ENCODE results near the gene VWA2. TPM values are rescaled to one million over a fixed set of nuclear protein-coding genes. Genes with fewer than 3 reads are reported as not detected.

The VWA2 gene
- total and polyA plus RNA-seq, 2 of the 4 experiments (the other 2 are of a cell fraction), result not detected

DNA sequence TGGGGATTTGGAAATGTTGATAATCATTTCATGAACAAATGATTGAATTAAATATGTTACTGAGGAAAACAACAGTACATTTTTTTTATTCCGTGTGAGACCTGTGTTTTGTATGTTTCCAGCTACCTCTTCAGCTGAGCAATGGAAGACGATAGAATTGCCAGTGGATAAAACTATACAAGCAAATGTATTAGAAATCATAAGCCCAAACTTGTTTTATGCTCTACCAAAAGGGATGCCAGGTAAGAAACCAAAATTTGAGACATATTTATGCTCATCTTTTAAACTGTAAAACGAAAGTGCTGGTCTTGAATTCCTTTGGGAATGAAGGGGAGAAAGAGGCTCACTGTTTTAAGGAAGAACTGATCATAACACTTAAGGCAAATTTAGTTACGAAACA, 17.8 kb upstream of the VWA2 start:
- Histone ChIP-seq H3K27ac (ENCODE audit: insufficient read depth, low read length) (no peak overlapping the region), H2AFZ (replicated peaks; ENCODE audit: low read length, poor library complexity) (no peak overlapping the region), H3K27me3 (ENCODE audit: control insufficient read depth, insufficient read depth, low read length) (peaks cover 12% of the 10 kb centered on the region), H4K8ac (ENCODE audit: low read depth in 2 of 2, low read length in 2 of 2) (no peak overlapping the region), H3K4me2 (ENCODE audit: low read depth, low read length) (no peak overlapping the region), H4K91ac (ENCODE audit: insufficient read depth, low read depth, low read length) (no peak overlapping the region), H3K9me3 (ENCODE audit: control insufficient read depth, insufficient read depth, low read length) (no peaks in the 10 kb centered on the region), H3K36me3 (ENCODE audit: control insufficient read depth, insufficient read depth, low read length) (no peaks in the 10 kb centered on the region), H4K5ac (ENCODE audit: low read depth, low read length) (no peak overlapping the region), H2AK9ac (replicated peaks; ENCODE audit: low read depth, low read length, poor library complexity) (no peak overlapping the region), H2BK120ac (ENCODE audit: low read depth, low read length) (no peak overlapping the region), H3K56ac (ENCODE audit: extremely low read depth, insufficient read depth, low read length) (no peak overlapping the region), H3K79me1 (ENCODE audit: low read depth in 1 of 2, low read length in 2 of 2) (no peaks in the 10 kb centered on the region), H2BK15ac (ENCODE audit: low read depth, low read length) (no peak overlapping the region), H2BK5ac (ENCODE audit: low read depth, low read length, poor library complexity, severe bottlenecking) (no peak overlapping the region), H3K23ac (ENCODE audit: low read depth, low read length) (no peak overlapping the region), H3K9me1 (ENCODE audit: insufficient read depth, low read length) (no peaks in the 10 kb centered on the region), H2AK5ac (ENCODE audit: low read depth, low read length) (no peak overlapping the region), H3K4ac (ENCODE audit: low read depth, low read length) (no peak overlapping the region), H3K9ac (ENCODE audit: low read depth, low read length) (no peak overlapping the region), H3K4me3 (ENCODE audit: insufficient read depth, low read depth, low read length) (no peak overlapping the region), H2BK20ac (ENCODE audit: low read depth, low read length) (no peak overlapping the region), H3K14ac (replicated peaks; ENCODE audit: low read depth, low read length) (no peak overlapping the region), H3K4me1 (ENCODE audit: control insufficient read depth, insufficient read depth, low read length) (no peaks in the 10 kb centered on the region), H4K20me1 (ENCODE audit: insufficient read depth, low read length) (no peaks in the 10 kb centered on the region), H3K18ac (ENCODE audit: low read depth, low read length) (no peak overlapping the region)
- CTCF ChIA-PET, result no interaction called here
- ATAC-seq (ENCODE audit: low read depth) (no peak), DNase-seq (no peak)
- intact Hi-C loops (cut with micrococcal nuclease), result no loop called here
- POLR2A ChIA-PET (ENCODE audit: unreplicated experiment), result interaction anchor here (0.6 kb wide), 1 partner anchor 12 kb away, joined by 3 read pairs; no protein-coding TSS in a partner anchor
- WGBS, 2 experiments (ENCODE audit: extremely low coverage in 2 of 2, insufficient read length in 1 of 2), result no CpG with 5 or more reads among the region's 4 CpGs
- in situ Hi-C loops (cut with MboI; ENCODE audit: low sequenced_read_pairs), result no loop called here
- TF ChIP-seq, protein P1, sequence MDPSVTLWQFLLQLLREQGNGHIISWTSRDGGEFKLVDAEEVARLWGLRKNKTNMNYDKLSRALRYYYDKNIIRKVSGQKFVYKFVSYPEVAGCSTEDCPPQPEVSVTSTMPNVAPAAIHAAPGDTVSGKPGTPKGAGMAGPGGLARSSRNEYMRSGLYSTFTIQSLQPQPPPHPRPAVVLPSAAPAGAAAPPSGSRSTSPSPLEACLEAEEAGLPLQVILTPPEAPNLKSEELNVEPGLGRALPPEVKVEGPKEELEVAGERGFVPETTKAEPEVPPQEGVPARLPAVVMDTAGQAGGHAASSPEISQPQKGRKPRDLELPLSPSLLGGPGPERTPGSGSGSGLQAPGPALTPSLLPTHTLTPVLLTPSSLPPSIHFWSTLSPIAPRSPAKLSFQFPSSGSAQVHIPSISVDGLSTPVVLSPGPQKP (IDR thresholded peaks at IDR 0.05; ENCODE audit: borderline replicate concordance, low read depth, low read length), result no peak
- TF ChIP-seq POLR2A (IDR thresholded peaks at IDR 0.05; ENCODE audit: low read depth, low read length) (no peak), SMC3 (IDR thresholded peaks at IDR 0.05; ENCODE audit: low read depth, low read length) (no peak), FOS (IDR thresholded peaks at IDR 0.05; ENCODE audit: low read depth, low read length) (no peak), MAFK (IDR thresholded peaks at IDR 0.05; ENCODE audit: low read depth, low read length) (no peak), NFE2L2 (IDR thresholded peaks at IDR 0.05; ENCODE audit: low read depth, low read length) (no peak), MXI1 (IDR thresholded peaks at IDR 0.05; ENCODE audit: borderline replicate concordance, low read depth, low read length) (no peak), RAD21 (IDR thresholded peaks at IDR 0.05; ENCODE audit: low read length) (no peak), RCOR1 (IDR thresholded peaks at IDR 0.05; ENCODE audit: insufficient replicate concordance, low read length) (no peak), CEBPB (IDR thresholded peaks at IDR 0.05; ENCODE audit: low read depth, low read length) (no peak), CHD1 (IDR thresholded peaks at IDR 0.05; ENCODE audit: low read depth, low read length) (no peak), BHLHE40 (IDR thresholded peaks at IDR 0.05; ENCODE audit: low read depth, low read length) (no peak), RFX5 (IDR thresholded peaks at IDR 0.05; ENCODE audit: low read depth, low read length) (no peak), MAZ (IDR thresholded peaks at IDR 0.05; ENCODE audit: borderline replicate concordance, low read depth, low read length) (no peak)
- TF ChIP-seq, protein P2, sequence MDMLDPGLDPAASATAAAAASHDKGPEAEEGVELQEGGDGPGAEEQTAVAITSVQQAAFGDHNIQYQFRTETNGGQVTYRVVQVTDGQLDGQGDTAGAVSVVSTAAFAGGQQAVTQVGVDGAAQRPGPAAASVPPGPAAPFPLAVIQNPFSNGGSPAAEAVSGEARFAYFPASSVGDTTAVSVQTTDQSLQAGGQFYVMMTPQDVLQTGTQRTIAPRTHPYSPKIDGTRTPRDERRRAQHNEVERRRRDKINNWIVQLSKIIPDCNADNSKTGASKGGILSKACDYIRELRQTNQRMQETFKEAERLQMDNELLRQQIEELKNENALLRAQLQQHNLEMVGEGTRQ (IDR thresholded peaks at IDR 0.05; ENCODE audit: low read depth, low read length), result no peak
- TF ChIP-seq, protein P3, sequence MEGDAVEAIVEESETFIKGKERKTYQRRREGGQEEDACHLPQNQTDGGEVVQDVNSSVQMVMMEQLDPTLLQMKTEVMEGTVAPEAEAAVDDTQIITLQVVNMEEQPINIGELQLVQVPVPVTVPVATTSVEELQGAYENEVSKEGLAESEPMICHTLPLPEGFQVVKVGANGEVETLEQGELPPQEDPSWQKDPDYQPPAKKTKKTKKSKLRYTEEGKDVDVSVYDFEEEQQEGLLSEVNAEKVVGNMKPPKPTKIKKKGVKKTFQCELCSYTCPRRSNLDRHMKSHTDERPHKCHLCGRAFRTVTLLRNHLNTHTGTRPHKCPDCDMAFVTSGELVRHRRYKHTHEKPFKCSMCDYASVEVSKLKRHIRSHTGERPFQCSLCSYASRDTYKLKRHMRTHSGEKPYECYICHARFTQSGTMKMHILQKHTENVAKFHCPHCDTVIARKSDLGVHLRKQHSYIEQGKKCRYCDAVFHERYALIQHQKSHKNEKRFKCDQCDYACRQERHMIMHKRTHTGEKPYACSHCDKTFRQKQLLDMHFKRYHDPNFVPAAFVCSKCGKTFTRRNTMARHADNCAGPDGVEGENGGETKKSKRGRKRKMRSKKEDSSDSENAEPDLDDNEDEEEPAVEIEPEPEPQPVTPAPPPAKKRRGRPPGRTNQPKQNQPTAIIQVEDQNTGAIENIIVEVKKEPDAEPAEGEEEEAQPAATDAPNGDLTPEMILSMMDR (conservative IDR thresholded peaks at IDR 0.05; ENCODE audit: low read depth, low read length), result no peak
- dilution Hi-C loops (cut with HindIII; ENCODE audit: low sequenced_read_pairs, unreplicated experiment), result no loop called here
- no TSS peak for BruUV-seq (replicated peaks)
